NCI-H1092 (cell line): ENCODE data around the gene AFDN.

Source experiments
- DNase-seq: peaks from one replicate; lab custom pipeline; 2025; lab: John Stamatoyannopoulos, UW

The AFDN gene

GRCh38 chr6:167826896-167827582 is at the start of gene AFDN:
AFDN (plus strand) TSS chr6:167826911; CDS start chr6:167827133, 222 bp downstream.
- no peak for DNase-seq

GRCh38 chr6:167778497-167779128 is 48.1 kb upstream of the AFDN start:
- no peak for DNase-seq

GRCh38 chr6:167779129-167779992 is 47.4 kb upstream of the AFDN start:
- DNase-seq, result peak; percentile 67

GRCh38 chr6:167779993-167780655 is 46.6 kb upstream of the AFDN start:
- no peak for DNase-seq

GRCh38 chr6:167781066-167781767 is 45.5 kb upstream of the AFDN start:
- DNase-seq, result no peak

- no peak for DNase-seq
These were observed 44.8 kb upstream of the AFDN start for GRCh38 chr6:167781868-167782267.

GRCh38 chr6:167782698-167783517 is 43.8 kb upstream of the AFDN start:
- no peak for DNase-seq

GRCh38 chr6:167786853-167787675 is 39.6 kb upstream of the AFDN start:
- DNase-seq, result no peak

GRCh38 chr6:167787896-167788562 is 38.7 kb upstream of the AFDN start:
- no peak for DNase-seq

GRCh38 chr6:167788563-167788903 is 38.2 kb upstream of the AFDN start:
- no peak for DNase-seq

- DNase-seq, result no peak
These were observed 37.4 kb upstream of the AFDN start for GRCh38 chr6:167789358-167789757.

GRCh38 chr6:167791091-167791779 is 35.5 kb upstream of the AFDN start:
- DNase-seq, result no peak

GRCh38 chr6:167791780-167792478 is 34.8 kb upstream of the AFDN start:
- DNase-seq, result no peak

GRCh38 chr6:167793421-167793820 is 33.3 kb upstream of the AFDN start:
- DNase-seq, result peak; percentile 19

GRCh38 chr6:167794161-167795157 is 32.3 kb upstream of the AFDN start:
- DNase-seq, result no peak

- DNase-seq, result no peak
These were observed 31.3 kb upstream of the AFDN start for GRCh38 chr6:167795321-167795811.

GRCh38 chr6:167795874-167796191 is 30.9 kb upstream of the AFDN start:
- DNase-seq, result no peak
